Measurements from ENCODE around the gene FRAT1.

- TF ChIP-seq, protein P1, sequence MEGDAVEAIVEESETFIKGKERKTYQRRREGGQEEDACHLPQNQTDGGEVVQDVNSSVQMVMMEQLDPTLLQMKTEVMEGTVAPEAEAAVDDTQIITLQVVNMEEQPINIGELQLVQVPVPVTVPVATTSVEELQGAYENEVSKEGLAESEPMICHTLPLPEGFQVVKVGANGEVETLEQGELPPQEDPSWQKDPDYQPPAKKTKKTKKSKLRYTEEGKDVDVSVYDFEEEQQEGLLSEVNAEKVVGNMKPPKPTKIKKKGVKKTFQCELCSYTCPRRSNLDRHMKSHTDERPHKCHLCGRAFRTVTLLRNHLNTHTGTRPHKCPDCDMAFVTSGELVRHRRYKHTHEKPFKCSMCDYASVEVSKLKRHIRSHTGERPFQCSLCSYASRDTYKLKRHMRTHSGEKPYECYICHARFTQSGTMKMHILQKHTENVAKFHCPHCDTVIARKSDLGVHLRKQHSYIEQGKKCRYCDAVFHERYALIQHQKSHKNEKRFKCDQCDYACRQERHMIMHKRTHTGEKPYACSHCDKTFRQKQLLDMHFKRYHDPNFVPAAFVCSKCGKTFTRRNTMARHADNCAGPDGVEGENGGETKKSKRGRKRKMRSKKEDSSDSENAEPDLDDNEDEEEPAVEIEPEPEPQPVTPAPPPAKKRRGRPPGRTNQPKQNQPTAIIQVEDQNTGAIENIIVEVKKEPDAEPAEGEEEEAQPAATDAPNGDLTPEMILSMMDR (conservative IDR thresholded peaks at IDR 0.05), result no peak
- no peak for TF ChIP-seq ZFX (IDR thresholded peaks at IDR 0.05)
Measured at GRCh38 chr10:97297556-97298222, 21.4 kb upstream of the FRAT1 start.
